ENCODE results near the gene AFF3.
"Not testable (repeated sequence)": the region's sequence is repeated elsewhere in the genome, so short reads cannot be mapped to it uniquely, and the experiment has no call there.

Gene AFF3

DNA sequence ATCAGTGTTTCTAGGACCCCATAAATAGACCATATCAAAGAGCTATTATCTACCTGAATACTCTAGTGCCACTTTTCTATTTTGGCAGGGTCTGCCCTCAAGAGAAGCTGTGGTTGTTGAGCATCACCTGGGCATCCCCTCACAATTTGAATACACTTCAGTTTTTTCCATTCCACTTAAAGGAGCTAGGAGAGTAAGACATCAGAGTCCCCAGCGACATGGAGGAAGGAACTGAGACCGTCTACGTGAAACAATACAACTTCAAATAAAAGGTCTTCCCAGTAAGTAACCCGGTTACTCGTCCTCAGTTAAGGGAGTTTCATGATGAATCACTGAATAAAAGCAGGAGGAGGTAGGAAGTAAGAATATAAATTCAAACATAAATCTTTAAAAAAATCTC is 206.7 kb downstream of the AFF3 start:
- TF ChIP-seq ARNT (IDR thresholded peaks at IDR 0.05) = no peak
- no peak for TF ChIP-seq HDGF (IDR thresholded peaks at IDR 0.05; ENCODE audit: borderline replicate concordance)
- TF ChIP-seq SP1 (IDR thresholded peaks at IDR 0.05) = no peak
- DNase-seq (ENCODE audit: extremely low spot score) = no peak
- CTCF ChIA-PET = no interaction called here
- POLR2A ChIA-PET = no interaction called here

DNA sequence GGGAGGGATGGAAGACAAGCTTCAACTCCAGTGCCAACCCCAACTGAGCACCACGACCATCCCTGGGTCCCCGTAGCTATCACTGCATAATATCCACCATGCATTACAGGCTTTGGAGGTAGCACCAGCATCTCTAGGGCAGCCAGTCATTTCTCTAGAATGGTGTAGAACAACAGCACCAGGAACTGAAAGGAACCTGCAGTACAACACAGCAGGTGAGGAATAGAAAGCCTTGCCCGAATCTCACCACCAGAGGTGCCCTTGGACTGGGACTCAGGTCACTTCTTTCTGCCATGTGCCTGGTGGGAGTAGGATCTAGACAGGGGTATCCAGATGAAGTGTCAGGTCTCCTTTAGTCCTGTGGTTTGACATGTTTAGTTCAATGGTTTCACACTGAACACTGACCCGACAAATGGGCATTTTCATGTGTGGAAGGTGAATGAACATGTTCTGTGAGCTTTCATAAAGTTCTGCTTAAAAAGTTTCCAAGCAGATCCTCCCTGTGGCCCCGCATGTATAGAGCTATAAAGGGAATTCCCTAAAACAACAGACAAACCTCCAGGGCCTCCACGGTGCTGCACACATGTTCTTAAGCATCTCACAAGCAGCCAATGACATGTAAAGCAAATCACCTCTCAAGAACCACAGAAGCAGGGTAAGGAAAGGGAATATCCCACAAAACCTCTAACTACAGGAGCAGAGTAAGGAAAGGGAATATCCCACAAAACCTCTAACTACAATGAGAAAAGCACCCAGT is 208.3 kb downstream of the AFF3 start:
- ChIA-PET CTCF (no interaction called here), POLR2A (no interaction called here)
- no peak for DNase-seq (ENCODE audit: extremely low spot score)
- no peak for TF ChIP-seq FOXK2 (IDR thresholded peaks at IDR 0.05)
- no peak for TF ChIP-seq L3MBTL2 (conservative IDR thresholded peaks at IDR 0.05)
- no peak for TF ChIP-seq LEF1 (IDR thresholded peaks at IDR 0.05; ENCODE audit: borderline replicate concordance)
- TF ChIP-seq, protein P1, sequence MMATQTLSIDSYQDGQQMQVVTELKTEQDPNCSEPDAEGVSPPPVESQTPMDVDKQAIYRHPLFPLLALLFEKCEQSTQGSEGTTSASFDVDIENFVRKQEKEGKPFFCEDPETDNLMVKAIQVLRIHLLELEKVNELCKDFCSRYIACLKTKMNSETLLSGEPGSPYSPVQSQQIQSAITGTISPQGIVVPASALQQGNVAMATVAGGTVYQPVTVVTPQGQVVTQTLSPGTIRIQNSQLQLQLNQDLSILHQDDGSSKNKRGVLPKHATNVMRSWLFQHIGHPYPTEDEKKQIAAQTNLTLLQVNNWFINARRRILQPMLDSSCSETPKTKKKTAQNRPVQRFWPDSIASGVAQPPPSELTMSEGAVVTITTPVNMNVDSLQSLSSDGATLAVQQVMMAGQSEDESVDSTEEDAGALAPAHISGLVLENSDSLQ (IDR thresholded peaks at IDR 0.05) = no peak
- TF ChIP-seq ELF4 (IDR thresholded peaks at IDR 0.05) = no peak
- no peak for TF ChIP-seq HDGF (IDR thresholded peaks at IDR 0.05; ENCODE audit: borderline replicate concordance)

DNA sequence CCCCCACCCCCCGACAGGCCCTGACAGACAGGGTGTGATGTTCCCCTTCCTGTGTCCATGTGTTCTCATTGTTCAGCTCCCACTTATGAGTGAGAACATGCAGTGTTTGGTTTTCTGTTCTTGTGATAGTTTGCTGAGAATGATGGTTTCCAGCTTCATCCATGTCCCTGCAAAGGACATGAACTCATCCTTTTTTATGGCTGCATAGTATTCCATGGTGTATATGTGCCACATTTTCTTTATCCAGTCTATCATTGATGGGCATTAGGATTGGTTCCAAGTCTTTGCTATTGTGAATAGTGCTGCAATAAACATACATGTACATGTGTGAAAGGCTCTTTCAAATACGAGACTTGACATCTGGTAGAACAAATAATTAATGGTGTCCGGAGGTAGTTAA is 208.9 kb downstream of the AFF3 start:
- DNase-seq (ENCODE audit: extremely low spot score); CTCF ChIA-PET; POLR2A ChIA-PET: not testable (repeated sequence)

DNA sequence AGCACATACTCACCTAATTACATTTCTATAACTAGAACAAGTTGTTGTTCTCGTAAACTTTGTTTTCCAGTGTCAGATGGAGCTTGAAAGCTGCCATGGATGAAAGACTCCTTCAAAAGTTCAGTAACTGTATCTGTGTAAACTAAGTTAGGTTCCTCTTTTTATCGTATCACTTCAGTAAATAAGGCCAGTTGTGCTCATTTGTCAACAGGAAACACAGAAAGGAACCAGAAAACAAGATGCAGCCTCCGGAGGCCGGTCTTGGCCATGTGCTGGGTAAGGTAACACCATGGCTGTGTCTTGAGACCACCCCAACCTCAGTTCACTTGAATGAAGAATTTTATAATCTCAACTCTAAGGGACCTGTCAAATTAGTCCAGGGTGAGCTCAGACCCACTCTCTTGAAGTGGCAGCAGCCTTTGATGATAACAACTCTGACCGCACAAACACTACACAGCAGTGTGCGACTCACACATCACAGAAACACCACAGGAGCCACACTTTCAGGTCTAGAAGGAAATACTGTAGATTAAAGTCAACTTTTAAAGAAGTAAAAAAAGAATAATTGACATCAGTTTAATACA is 213.8 kb downstream of the AFF3 start:
- ChIA-PET CTCF (no interaction called here), POLR2A (no interaction called here)
- no peak for DNase-seq (ENCODE audit: extremely low spot score)
- TF ChIP-seq SP1 (IDR thresholded peaks at IDR 0.05) (no peak), L3MBTL2 (conservative IDR thresholded peaks at IDR 0.05) (no peak), ZNF384 (IDR thresholded peaks at IDR 0.05) (no peak), TARDBP (IDR thresholded peaks at IDR 0.05) (no peak), ARNT (IDR thresholded peaks at IDR 0.05) (no peak), FOXK2 (IDR thresholded peaks at IDR 0.05) (no peak), FOXM1 (IDR thresholded peaks at IDR 0.05; ENCODE audit: borderline replicate concordance) (no peak), CTBP1 (IDR thresholded peaks at IDR 0.05; ENCODE audit: borderline replicate concordance) (no peak), NFRKB (IDR thresholded peaks at IDR 0.05) (no peak), HDGF (IDR thresholded peaks at IDR 0.05; ENCODE audit: borderline replicate concordance) (no peak), SUZ12 (IDR thresholded peaks at IDR 0.05) (no peak), BHLHE40 (IDR thresholded peaks at IDR 0.05; ENCODE audit: borderline replicate concordance) (no peak), FOXA1 (IDR thresholded peaks at IDR 0.05) (no peak), LEF1 (IDR thresholded peaks at IDR 0.05; ENCODE audit: borderline replicate concordance) (no peak), ELF4 (IDR thresholded peaks at IDR 0.05) (no peak)
- TF ChIP-seq, protein P1 (IDR thresholded peaks at IDR 0.05) = no peak

DNA sequence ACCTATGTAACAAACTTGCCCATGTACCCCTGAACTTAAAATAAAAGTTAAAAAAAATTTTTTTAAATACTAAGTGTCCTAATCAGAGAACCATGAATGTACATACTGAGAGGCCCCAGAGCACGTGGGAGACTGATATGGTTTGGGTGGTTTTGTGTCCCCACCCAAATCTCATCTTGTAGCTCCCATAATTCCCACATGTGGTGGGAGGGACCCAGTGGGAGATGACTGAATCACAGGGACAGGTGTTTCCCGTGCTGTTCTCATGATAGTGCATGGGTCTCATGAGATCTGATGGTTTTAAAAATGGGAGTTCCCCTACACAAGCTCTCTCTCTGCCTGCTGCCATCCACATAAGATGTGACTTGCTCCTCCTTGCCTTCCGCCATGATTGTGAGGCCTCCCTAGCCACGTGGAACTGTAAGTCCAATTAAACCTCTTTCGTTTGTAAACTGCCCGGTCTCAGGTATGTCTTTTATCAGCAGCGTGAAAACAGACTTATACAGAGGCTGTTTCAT is 214.6 kb downstream of the AFF3 start:
- CTCF ChIA-PET; POLR2A ChIA-PET; DNase-seq (ENCODE audit: extremely low spot score): not testable (repeated sequence)

DNA sequence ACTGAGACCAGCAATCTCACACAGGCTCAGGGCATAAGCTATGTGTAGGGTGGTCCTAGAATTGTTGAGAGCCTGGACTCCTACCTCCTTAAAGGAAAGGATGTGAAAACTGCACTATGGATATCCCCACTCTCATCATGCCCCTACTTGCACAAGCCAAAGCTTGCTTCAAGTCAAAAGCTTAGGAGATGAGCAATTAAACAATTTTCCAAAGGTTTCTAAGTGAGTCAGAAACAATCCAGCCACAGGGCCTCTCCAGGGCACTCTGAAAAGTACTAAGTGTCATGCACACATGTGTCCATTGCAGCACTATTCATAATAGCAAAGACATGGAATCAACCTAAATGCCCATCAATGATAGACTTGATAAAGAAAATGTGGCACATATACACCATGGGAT is 215.4 kb downstream of the AFF3 start:
- no peak for TF ChIP-seq SP1 (IDR thresholded peaks at IDR 0.05)
- POLR2A ChIA-PET = no interaction called here
- CTCF ChIA-PET = no interaction called here
- DNase-seq (ENCODE audit: extremely low spot score) = no peak

DNA sequence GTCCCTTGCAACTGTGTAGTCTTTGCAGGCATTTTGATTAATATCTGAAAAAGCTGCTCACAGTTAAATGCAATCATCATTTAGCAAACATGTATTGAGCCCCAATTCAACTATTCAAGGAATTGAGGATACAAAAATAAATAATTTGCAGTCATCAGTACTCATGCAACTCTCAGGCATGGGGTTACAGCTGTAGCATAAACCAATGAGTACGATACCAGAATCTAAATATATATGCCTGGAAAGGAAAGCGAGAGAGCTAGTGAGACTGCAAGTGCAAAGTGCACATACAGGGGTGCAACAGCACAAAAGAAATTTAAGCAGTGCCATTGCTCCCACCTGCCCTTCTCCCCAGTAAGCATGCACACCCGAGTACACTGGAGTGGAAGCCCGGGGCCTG is 216.4 kb downstream of the AFF3 start:
- ChIA-PET CTCF (no interaction called here), POLR2A (no interaction called here)

More for the DNA sequence above, 216.4 kb downstream of the AFF3 start:
- no peak for DNase-seq (ENCODE audit: extremely low spot score)
- TF ChIP-seq SP1 (IDR thresholded peaks at IDR 0.05) (no peak), ELF4 (IDR thresholded peaks at IDR 0.05) (no peak), ZNF384 (IDR thresholded peaks at IDR 0.05) (no peak), SUZ12 (IDR thresholded peaks at IDR 0.05) (no peak), TARDBP (IDR thresholded peaks at IDR 0.05) (no peak), CTBP1 (IDR thresholded peaks at IDR 0.05; ENCODE audit: borderline replicate concordance) (no peak), NFRKB (IDR thresholded peaks at IDR 0.05) (no peak), HDGF (IDR thresholded peaks at IDR 0.05; ENCODE audit: borderline replicate concordance) (no peak), FOXK2 (IDR thresholded peaks at IDR 0.05) (no peak)
- TF ChIP-seq, protein P1 (IDR thresholded peaks at IDR 0.05) = no peak

Measured in HEK293T (cell line).